GM12878 (cell line): ENCODE results near the gene CACUL1. TPM values are rescaled to one million over a fixed set of nuclear protein-coding genes. Genes with fewer than 3 reads are reported as not detected.

Source experiments
- BACH1 ChIP-seq: fragments of 450-650 bp; IDR thresholded peaks from 2 replicates; pipeline ENCODE4 v1.6.1; 2017; ENCODE audit warnings: mild to moderate bottlenecking, borderline replicate concordance
- CEBPZ ChIP-seq: fragments of 150-350 bp; IDR thresholded peaks from 2 replicates; pipeline ENCODE4 v1.6.1; 2016; ENCODE audit warnings: low read depth, low read length
- CUX1 ChIP-seq: IDR thresholded peaks from 2 replicates; pipeline ENCODE4 v1.6.1; 2012; ENCODE audit warnings: improper control_type of control experiment, low read depth, low read length; ENCODE audit not compliant: insufficient replicate concordance
- ELK1 ChIP-seq: IDR thresholded peaks from 2 replicates; pipeline ENCODE4 v1.6.1; 2012; ENCODE audit warnings: low read depth, low read length, improper control_type of control experiment
- FOXK2 ChIP-seq: fragments of 450-650 bp; IDR thresholded peaks from 2 replicates; pipeline ENCODE4 v1.6.1; 2017; ENCODE audit warnings: mild to moderate bottlenecking, moderate library complexity
- IKZF2 ChIP-seq, 2 experiments: fragments of 450-650 bp; IDR thresholded peaks; 2 replicates each; pipeline ENCODE4 v1.6.1; 2017; ENCODE audit warnings: mild to moderate bottlenecking in 2 of 2, moderate library complexity in 2 of 2
- NRF1 ChIP-seq: conservative IDR thresholded peaks from 2 replicates; pipeline ENCODE4 v1.6.1; 2011; ENCODE audit warnings: mild to moderate bottlenecking, low read depth, low read length, improper control_type of control experiment
- SMAD5 ChIP-seq: IDR thresholded peaks from 2 replicates; pipeline ENCODE4 v1.6.1; 2016; ENCODE audit warnings: antibody characterized with exemption, low read depth
- SREBF1 ChIP-seq: IDR thresholded peaks from 2 replicates; pipeline ENCODE4 v1.6.1; 2012; ENCODE audit warnings: mild to moderate bottlenecking, low read length
- polyA plus RNA-seq, 11 experiments: library from polyadenylated mRNA; depleted of rRNA in 4 of 11; unstranded in 6 of 11; stranded (reverse) in 5 of 11; fragments of >200 nt; fragmentation: Nextera tagmentation in 4 of 11; fragmentation: Illumina TruSeq in 1 of 11; extraction: Ambion mirVana in 4 of 11; extraction: Trizol in 1 of 11; gene quantifications; 1 replicate in 1 of 11; 2 replicates in 10 of 11; pipeline versions ENCODE4 v1.2.1 to v1.2.3, GENCODE V29; 2011 to 2016; ENCODE audit warnings: inconsistent platforms in 2 of 11, missing spikeins in 2 of 11, low read depth in 1 of 11
- total RNA-seq, 4 experiments: library from RNA; depleted of rRNA in 3 of 4; stranded (reverse); fragments of >200 nt in 3 of 4; fragmentation: Illumina TruSeq in 1 of 4; extraction: Trizol in 1 of 4; gene quantifications; 2 replicates each; pipeline versions ENCODE4 v1.2.1 to v1.2.3, GENCODE V29; 2013 to 2021
- TF ChIP-seq, protein P1 (sequence below): fragments of 450-650 bp; conservative IDR thresholded peaks from 2 replicates; pipeline ENCODE4 v1.6.1; 2017; ENCODE audit warnings: mild to moderate bottlenecking, moderate library complexity
- TF ChIP-seq, protein P2 (sequence below): fragments of 450-650 bp; IDR thresholded peaks from 2 replicates; pipeline ENCODE4 v1.6.1; 2017; ENCODE audit warnings: low read depth, mild to moderate bottlenecking, moderate library complexity
- TF ChIP-seq, protein P3 (sequence below): fragments of 450-650 bp; IDR thresholded peaks from 2 replicates; pipeline ENCODE4 v1.6.1; 2017; ENCODE audit warnings: borderline replicate concordance

Gene CACUL1
- total and polyA plus RNA-seq, 10 of the 15 experiments (the other 5 are each of a cell fraction or from before 2014, with no cell fraction given): 7.4 to 23.2 (median 13.0) TPM

DNA sequence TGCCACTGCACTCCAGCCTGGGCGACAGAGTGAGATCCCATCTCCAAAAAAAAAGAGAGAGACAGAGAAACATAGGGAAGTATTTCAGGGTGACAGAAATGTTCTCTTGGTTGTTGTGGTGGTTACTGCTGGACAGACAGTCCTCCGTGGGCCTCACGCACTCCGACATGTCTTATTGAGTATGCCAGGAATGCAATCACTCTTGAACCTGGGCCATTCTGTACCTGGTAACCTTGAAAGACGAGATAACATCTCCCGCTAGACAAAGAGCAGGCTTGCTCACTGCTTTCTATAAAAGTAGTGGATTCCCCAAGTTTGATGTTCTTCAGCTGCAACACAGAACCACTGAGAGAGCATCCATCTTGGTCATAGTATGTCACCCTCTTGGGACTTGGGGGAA is 6.7 kb downstream of the CACUL1 start (continued):
- TF ChIP-seq, protein P1, sequence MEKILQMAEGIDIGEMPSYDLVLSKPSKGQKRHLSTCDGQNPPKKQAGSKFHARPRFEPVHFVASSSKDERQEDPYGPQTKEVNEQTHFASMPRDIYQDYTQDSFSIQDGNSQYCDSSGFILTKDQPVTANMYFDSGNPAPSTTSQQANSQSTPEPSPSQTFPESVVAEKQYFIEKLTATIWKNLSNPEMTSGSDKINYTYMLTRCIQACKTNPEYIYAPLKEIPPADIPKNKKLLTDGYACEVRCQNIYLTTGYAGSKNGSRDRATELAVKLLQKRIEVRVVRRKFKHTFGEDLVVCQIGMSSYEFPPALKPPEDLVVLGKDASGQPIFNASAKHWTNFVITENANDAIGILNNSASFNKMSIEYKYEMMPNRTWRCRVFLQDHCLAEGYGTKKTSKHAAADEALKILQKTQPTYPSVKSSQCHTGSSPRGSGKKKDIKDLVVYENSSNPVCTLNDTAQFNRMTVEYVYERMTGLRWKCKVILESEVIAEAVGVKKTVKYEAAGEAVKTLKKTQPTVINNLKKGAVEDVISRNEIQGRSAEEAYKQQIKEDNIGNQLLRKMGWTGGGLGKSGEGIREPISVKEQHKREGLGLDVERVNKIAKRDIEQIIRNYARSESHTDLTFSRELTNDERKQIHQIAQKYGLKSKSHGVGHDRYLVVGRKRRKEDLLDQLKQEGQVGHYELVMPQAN: no peak
- no peak for TF ChIP-seq BACH1
- TF ChIP-seq CUX1: no peak
- TF ChIP-seq IKZF2 (IDR thresholded peaks at IDR 0.05): no peak
- no peak for TF ChIP-seq SMAD5
- TF ChIP-seq ELK1: no peak
- no peak for TF ChIP-seq NRF1
- TF ChIP-seq, protein P2, sequence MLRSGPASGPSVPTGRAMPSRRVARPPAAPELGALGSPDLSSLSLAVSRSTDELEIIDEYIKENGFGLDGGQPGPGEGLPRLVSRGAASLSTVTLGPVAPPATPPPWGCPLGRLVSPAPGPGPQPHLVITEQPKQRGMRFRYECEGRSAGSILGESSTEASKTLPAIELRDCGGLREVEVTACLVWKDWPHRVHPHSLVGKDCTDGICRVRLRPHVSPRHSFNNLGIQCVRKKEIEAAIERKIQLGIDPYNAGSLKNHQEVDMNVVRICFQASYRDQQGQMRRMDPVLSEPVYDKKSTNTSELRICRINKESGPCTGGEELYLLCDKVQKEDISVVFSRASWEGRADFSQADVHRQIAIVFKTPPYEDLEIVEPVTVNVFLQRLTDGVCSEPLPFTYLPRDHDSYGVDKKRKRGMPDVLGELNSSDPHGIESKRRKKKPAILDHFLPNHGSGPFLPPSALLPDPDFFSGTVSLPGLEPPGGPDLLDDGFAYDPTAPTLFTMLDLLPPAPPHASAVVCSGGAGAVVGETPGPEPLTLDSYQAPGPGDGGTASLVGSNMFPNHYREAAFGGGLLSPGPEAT: no peak
- TF ChIP-seq CEBPZ: no peak
- no peak for TF ChIP-seq FOXK2
- TF ChIP-seq SREBF1: no peak
- TF ChIP-seq, protein P3, sequence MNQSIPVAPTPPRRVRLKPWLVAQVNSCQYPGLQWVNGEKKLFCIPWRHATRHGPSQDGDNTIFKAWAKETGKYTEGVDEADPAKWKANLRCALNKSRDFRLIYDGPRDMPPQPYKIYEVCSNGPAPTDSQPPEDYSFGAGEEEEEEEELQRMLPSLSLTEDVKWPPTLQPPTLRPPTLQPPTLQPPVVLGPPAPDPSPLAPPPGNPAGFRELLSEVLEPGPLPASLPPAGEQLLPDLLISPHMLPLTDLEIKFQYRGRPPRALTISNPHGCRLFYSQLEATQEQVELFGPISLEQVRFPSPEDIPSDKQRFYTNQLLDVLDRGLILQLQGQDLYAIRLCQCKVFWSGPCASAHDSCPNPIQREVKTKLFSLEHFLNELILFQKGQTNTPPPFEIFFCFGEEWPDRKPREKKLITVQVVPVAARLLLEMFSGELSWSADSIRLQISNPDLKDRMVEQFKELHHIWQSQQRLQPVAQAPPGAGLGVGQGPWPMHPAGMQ: no peak
- TF ChIP-seq, all 136 proteins: peak for 0
